Measurements from ENCODE around the gene PLEKHA6.
"Not testable (repeated sequence)": the region's sequence is repeated elsewhere in the genome, so short reads cannot be mapped to it uniquely, and the experiment has no call there.

PLEKHA6 gene

DNA sequence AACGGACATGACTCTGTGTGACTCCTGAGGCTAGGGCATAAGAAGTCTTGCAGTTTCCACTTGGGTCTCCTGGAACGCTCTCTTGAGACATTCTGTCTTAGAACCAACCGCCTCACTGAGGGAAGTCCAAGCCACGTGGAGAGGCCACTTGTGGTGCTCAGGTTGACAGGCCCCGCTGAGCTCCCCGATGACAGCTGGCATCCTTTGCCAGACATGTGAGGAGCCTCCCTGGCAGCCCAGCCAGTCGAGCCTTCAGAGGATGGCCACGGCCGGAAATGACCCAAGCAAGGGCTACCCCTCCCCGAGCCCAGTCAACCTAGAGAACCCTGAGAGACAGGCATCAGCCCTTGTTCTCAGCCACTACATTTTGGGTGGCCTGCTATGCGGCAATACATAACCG is 20.7 kb downstream of the PLEKHA6 start:
- in situ Hi-C loops (cut with MboI; ENCODE audit: low sequenced_read_pairs): loop anchor here (10.0 kb wide), 1 partner anchor 1324 kb away; no protein-coding TSS in a partner anchor

DNA sequence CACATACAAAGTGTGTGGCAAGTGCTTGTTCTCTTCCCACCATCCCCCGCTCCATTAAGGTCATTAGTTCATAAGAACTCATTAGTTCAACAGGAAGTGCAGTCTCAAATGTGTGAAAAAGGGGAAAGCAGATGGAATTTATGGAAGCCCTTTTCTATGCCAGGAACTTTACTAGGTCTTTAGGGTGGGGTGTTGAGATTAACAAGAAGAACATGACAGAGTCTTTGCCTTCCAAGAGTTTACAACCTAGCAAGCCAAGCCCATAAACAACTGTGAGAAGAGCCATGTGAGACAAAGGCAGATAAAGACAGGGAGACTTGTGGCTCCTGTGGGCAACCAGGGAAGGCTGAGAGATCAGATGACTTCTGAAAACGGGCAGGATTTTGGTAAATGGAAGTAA is 21.4 kb downstream of the PLEKHA6 start:
- in situ Hi-C loops (cut with MboI; ENCODE audit: low sequenced_read_pairs): loop anchor here (10.0 kb wide), 1 partner anchor 1324 kb away; no protein-coding TSS in a partner anchor

GRCh38 chr1:204337583-204337982 is 22.1 kb downstream of the PLEKHA6 start:
- in situ Hi-C loops (cut with MboI; ENCODE audit: low sequenced_read_pairs): loop anchor here (10.0 kb wide), 1 partner anchor 1323 kb away; no protein-coding TSS in a partner anchor

- in situ Hi-C loops (cut with MboI; ENCODE audit: low sequenced_read_pairs): loop anchor here (10.0 kb wide), 1 partner anchor 1322 kb away; no protein-coding TSS in a partner anchor
These were observed 22.7 kb downstream of the PLEKHA6 start for GRCh38 chr1:204337036-204337429.

GRCh38 chr1:204336421-204337035 is 23.2 kb downstream of the PLEKHA6 start:
- in situ Hi-C loops (cut with MboI; ENCODE audit: low sequenced_read_pairs): loop anchor here (10.0 kb wide), 1 partner anchor 1322 kb away; no protein-coding TSS in a partner anchor

GRCh38 chr1:204335533-204335932 is 24.2 kb downstream of the PLEKHA6 start:
- in situ Hi-C loops (cut with MboI; ENCODE audit: low sequenced_read_pairs): loop anchor here (10.0 kb wide), 1 partner anchor 1321 kb away; no protein-coding TSS in a partner anchor

DNA sequence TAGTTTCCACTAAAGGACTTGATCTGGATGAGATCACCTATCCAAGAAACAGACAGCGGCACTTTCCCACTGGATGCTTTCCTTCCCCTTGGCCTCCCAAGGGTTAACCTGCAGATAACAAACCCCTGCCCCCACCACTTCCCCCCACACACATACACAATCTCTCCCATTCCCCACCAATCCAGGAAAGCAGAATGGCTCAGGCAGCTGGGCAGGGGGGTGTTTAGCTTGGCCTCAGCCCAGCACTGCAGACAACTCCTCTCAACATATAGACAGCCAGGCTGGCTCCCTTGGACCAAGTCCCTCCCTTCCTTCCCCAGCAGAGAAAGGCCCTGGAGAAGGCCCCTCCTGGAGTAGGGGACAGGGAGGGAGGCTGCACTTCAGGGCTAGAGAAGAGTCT is 24.6 kb downstream of the PLEKHA6 start:
- in situ Hi-C loops (cut with MboI; ENCODE audit: low sequenced_read_pairs): loop anchor here (10.0 kb wide), 1 partner anchor 1320 kb away; no protein-coding TSS in a partner anchor

GRCh38 chr1:204334455-204334854 is 25.3 kb downstream of the PLEKHA6 start:
- in situ Hi-C loops (cut with MboI; ENCODE audit: low sequenced_read_pairs): loop anchor here (10.0 kb wide), 1 partner anchor 1320 kb away; no protein-coding TSS in a partner anchor

- in situ Hi-C loops (cut with MboI; ENCODE audit: low sequenced_read_pairs): loop anchor here (10.0 kb wide), 1 partner anchor 1319 kb away; no protein-coding TSS in a partner anchor
These were observed 26.3 kb downstream of the PLEKHA6 start for GRCh38 chr1:204333427-204333826.

DNA sequence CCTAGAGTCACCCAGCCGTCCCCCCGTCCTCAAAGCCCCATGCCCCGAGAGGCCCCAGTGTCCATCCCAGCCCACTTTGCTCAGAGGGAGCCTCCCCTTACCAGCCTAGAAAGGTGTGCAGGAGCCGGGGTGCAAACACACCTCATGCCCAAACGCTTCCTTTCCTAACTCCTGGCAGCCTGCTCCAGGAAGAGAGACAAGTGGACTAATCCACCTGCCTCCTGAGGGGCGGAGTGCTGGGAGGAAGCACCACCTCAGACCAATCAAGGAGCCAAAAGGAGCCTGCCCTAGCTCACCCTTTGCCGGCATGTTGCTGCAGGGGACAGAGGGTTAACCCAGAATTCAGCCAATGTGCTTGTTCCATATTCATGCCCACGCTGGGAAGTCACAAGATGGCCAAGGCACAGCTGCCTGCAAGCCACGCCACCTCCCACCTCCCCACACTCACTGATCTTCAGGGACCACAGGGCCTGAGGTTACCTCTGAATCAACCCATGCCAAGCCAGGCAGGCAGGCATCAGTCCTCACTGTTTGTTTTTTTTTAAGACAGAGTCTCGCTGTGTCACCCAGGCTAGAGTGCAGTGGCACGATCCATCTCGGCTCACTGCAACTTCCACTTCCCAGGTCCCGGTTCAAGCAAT is 27.8 kb downstream of the PLEKHA6 start:
- in situ Hi-C loops (cut with MboI; ENCODE audit: low sequenced_read_pairs): loop anchor here (10.0 kb wide), 1 partner anchor 1317 kb away; no protein-coding TSS in a partner anchor

DNA sequence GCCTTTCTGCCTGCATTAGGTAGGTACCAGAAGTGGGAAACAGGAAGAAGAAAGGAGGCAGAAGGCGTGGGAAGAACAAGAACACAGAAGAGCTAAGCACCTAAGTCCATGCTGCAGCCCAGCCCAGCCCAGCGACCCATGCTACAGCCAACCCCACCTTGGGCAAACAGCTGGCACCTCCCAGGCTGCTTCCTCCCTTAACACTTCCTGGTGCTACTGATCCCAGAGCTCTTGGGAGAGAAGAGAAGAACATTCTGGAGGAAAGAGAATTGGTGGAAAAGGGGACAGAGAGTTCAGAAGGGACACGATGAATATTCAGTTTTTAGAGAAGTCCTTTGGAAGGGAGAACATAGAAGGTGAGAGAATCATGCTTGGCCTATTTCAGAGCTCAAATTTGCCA is 28.5 kb downstream of the PLEKHA6 start:
- in situ Hi-C loops (cut with MboI; ENCODE audit: low sequenced_read_pairs): loop anchor here (10.0 kb wide), 1 partner anchor 1316 kb away; no protein-coding TSS in a partner anchor

GRCh38 chr1:204327870-204328269 is 31.9 kb downstream of the PLEKHA6 start:
- in situ Hi-C loops (cut with MboI; ENCODE audit: low sequenced_read_pairs): not testable (repeated sequence)

GRCh38 chr1:204327359-204327758 is 32.4 kb downstream of the PLEKHA6 start:
- in situ Hi-C loops (cut with MboI; ENCODE audit: low sequenced_read_pairs): no loop called here

DNA sequence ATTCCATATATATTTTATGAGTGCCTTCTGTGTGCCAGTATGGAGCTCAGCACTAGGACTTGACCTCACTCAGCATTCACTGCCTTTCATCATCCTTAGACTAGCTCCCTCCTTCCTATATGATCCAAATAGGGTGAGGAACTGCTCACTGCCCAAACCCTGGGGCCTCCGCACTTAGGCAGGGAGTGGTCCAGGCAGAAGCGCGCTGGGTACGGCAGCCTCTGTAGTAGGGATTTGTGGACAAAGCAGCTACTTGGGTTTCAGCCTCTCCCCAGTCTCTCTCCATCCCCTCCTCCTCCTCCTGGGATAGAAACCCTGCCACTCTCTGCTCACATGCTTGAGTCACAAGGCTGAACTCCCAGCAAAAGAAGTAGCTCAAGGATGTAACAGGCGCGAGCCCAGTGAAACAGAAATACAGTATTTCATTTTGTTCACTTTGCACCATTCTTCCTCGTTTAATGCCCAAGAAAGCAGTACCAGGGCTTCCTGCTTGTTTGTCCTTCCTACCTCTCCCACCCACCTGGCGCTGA is 32.9 kb downstream of the PLEKHA6 start:
- in situ Hi-C loops (cut with MboI; ENCODE audit: low sequenced_read_pairs): no loop called here

GRCh38 chr1:204325944-204326343 is 33.8 kb downstream of the PLEKHA6 start:
- in situ Hi-C loops (cut with MboI; ENCODE audit: low sequenced_read_pairs): no loop called here

GRCh38 chr1:204323887-204324286 is 35.8 kb downstream of the PLEKHA6 start:
- in situ Hi-C loops (cut with MboI; ENCODE audit: low sequenced_read_pairs): loop anchor here (25.0 kb wide), 2 partner anchors 887 to 1087 kb away; partner anchors contain the start of gene CHIT1

GRCh38 chr1:204322339-204322868 is 37.3 kb downstream of the PLEKHA6 start:
- in situ Hi-C loops (cut with MboI; ENCODE audit: low sequenced_read_pairs): loop anchor here (25.0 kb wide), 2 partner anchors 885 to 1085 kb away; partner anchors contain the start of gene CHIT1

GRCh38 chr1:204321665-204322064 is 38.1 kb downstream of the PLEKHA6 start:
- in situ Hi-C loops (cut with MboI; ENCODE audit: low sequenced_read_pairs): loop anchor here (25.0 kb wide), 2 partner anchors 884 to 1084 kb away; partner anchors contain the start of gene CHIT1

DNA sequence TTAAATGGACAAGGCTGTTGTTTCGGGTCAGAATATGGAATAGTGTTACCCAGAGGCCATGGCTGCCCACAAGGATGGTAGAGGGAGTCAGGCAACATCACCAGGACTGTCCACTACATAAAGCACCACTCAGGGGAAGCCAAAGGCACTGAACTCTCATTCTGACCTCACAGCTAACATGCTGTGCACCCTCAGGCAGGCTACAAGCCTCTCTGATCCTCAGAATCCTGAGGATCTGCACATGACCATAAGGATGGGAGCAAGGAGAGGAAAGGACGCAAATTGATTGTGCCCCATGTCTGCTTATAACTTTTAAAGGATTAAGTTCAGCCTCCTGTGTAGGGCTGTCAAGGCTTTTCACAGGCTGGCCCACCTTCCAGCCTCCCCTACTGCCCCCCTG is 38.7 kb downstream of the PLEKHA6 start:
- in situ Hi-C loops (cut with MboI; ENCODE audit: low sequenced_read_pairs): loop anchor here (25.0 kb wide), 2 partner anchors 884 to 1084 kb away; partner anchors contain the start of gene CHIT1

DNA sequence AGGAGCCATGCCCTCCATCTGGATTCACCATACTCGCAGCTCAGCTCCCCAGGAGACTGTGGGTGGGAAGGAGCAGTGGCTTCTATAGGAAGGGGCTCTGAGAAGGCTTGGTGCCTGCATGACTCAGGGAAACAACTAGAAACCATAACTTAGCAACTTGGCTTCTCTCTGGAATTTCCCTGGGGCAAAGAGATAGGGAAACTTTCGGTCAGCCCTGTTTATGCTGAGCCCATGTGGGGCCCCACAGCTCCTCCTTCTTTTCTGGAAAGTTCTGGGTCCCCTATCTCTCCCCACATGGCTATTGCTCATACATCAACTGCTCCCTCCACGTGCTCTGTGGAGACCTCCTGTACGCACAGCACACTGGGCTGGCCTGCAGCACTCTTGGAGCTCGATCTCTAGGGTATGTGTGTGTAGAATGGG is 39.3 kb downstream of the PLEKHA6 start:
- in situ Hi-C loops (cut with MboI; ENCODE audit: low sequenced_read_pairs): loop anchor here (25.0 kb wide), 2 partner anchors 883 to 1083 kb away; partner anchors contain the start of gene CHIT1

- in situ Hi-C loops (cut with MboI; ENCODE audit: low sequenced_read_pairs): loop anchor here (25.0 kb wide), 2 partner anchors 882 to 1082 kb away; partner anchors contain the start of gene CHIT1
These were observed 40.3 kb downstream of the PLEKHA6 start for GRCh38 chr1:204319462-204319861.
